Endothelial cell of umbilical vein (primary cell): ENCODE measurements around the gene MARK3. TPM values are rescaled to one million over a fixed set of nuclear protein-coding genes. Genes with fewer than 3 reads are reported as not detected.
A peak's percentile ranks its signal among the peaks of the same experiment; 100 is the strongest.

Source experiments
- BruUV-seq: library from RNA; stranded (reverse); fragments of 400-500 nt; replicated peaks from 2 replicates; lab custom pipeline; 2021; lab: Mats Ljungman, UMichigan
- CTCF ChIA-PET: fragments of 300-600, 350-600 bp; sonication (Branson Sonifier 250); formaldehyde crosslinking; loops from one replicate; lab custom pipeline; 2021; ENCODE audit warnings: antibody characterized with exemption, inconsistent platforms; lab: Charles Lee
- POLR2A ChIA-PET: fragments of 300-600, 350-600 bp; sonication (Branson Sonifier 250); formaldehyde crosslinking; loops from one replicate; lab custom pipeline; 2021; ENCODE audit warnings: antibody characterized with exemption, inconsistent platforms; lab: Charles Lee
- DNase-seq: peaks from one replicate; pipeline ENCODE4 v3.0.0-alpha.2; 2011; ENCODE audit warnings: low read depth, low spot score
- FAIRE-seq: peaks from 2 replicates; lab custom pipeline; 2011; peaks lifted over from hg19 to GRCh38; lab: Jason Lieb, UNC
- H2AFZ ChIP-seq: 2 replicates; pipeline ENCODE4 v1.6.0; 2012; ENCODE audit warnings: low read depth, low read length, control low read depth, inconsistent platforms
- H3K27ac ChIP-seq: 2 replicates; pipeline ENCODE4 v1.5.1; 2011; ENCODE audit warnings: low read depth, mild to moderate bottlenecking, control low read depth, low read length, moderate library complexity; ENCODE audit not compliant: insufficient read depth
- H3K27me3 ChIP-seq, 2 experiments: 2 replicates each; pipeline versions ENCODE4 v1.6.0 to v1.6.1; 2011; ENCODE audit warnings: low read length in 2 of 2, mixed read lengths in 1 of 2; ENCODE audit not compliant: control insufficient read depth in 2 of 2, insufficient read depth in 2 of 2
- H3K36me3 ChIP-seq, 2 experiments: 2 replicates in 1 of 2; 3 replicates in 1 of 2; pipeline ENCODE4 v1.5.1; 2011; ENCODE audit warnings: low read length in 2 of 2, mild to moderate bottlenecking in 1 of 2, moderate library complexity in 1 of 2; ENCODE audit not compliant: control insufficient read depth in 2 of 2, insufficient read depth in 2 of 2; ENCODE audit errors: extremely low read depth in 1 of 2
- H3K4me1 ChIP-seq: 3 replicates; pipeline ENCODE4 v1.5.1; 2011; ENCODE audit warnings: mild to moderate bottlenecking, low read length; ENCODE audit not compliant: control insufficient read depth, insufficient read depth; ENCODE audit errors: extremely low read depth
- H3K4me2 ChIP-seq: 2 replicates; pipeline ENCODE4 v1.6.1; 2011; ENCODE audit warnings: low read length, control low read depth, mixed read lengths; ENCODE audit not compliant: insufficient read depth
- H3K4me3 ChIP-seq, 3 experiments: fragments of 200-600 bp in 1 of 3; sonication (generic), shearing (Covaris generic) in 1 of 3; replicated peaks in 1 of 3; 2 replicates each; pipeline ENCODE4 v1.5.1; 2011 to 2016; ENCODE audit warnings: control low read depth in 3 of 3, low read length in 3 of 3, mild to moderate bottlenecking in 2 of 3, inconsistent platforms in 1 of 3, low read depth in 1 of 3, moderate library complexity in 1 of 3; ENCODE audit not compliant: insufficient read depth in 1 of 3
- H3K79me2 ChIP-seq: 2 replicates; pipeline ENCODE4 v1.6.0; 2012; ENCODE audit warnings: low read length, inconsistent platforms; ENCODE audit not compliant: control insufficient read depth, insufficient read depth
- H3K9ac ChIP-seq: replicated peaks from 2 replicates; pipeline ENCODE3; 2011; ENCODE audit warnings: low read length, control low read depth; ENCODE audit not compliant: insufficient read depth; ENCODE audit errors: extremely low read depth
- H3K9me1 ChIP-seq: replicated peaks from 3 replicates; pipeline ENCODE4 v1.6.0; 2011; ENCODE audit warnings: mild to moderate bottlenecking, low read length; ENCODE audit not compliant: control insufficient read depth, insufficient read depth; ENCODE audit errors: extremely low read depth
- H3K9me3 ChIP-seq: replicated peaks from 2 replicates; pipeline ENCODE4 v1.5.1; 2012; ENCODE audit warnings: low read length, inconsistent platforms; ENCODE audit not compliant: control insufficient read depth, insufficient read depth
- H4K20me1 ChIP-seq: replicated peaks from 2 replicates; pipeline ENCODE3; 2011; ENCODE audit warnings: mild to moderate bottlenecking, low read length; ENCODE audit not compliant: control insufficient read depth, insufficient read depth; ENCODE audit errors: extremely low read depth
- CTCF ChIP-seq, 2 donors: IDR thresholded peaks; 1 replicate in 1 of 2; 2 replicates in 1 of 2; pipeline ENCODE4 v1.5.1; 2011; ENCODE audit warnings: low read length in 2 of 2, mild to moderate bottlenecking in 2 of 2, moderate library complexity in 2 of 2, control low read depth in 1 of 2, inconsistent platforms in 1 of 2, low read depth in 1 of 2; ENCODE audit not compliant: insufficient read depth in 1 of 2; ENCODE audit errors: extremely low read depth in 1 of 2
- FOS ChIP-seq: IDR thresholded peaks from 2 replicates; pipeline ENCODE4 v1.6.1; 2011; ENCODE audit warnings: mild to moderate bottlenecking, low read length, moderate library complexity, borderline replicate concordance; ENCODE audit not compliant: insufficient read depth
- GATA2 ChIP-seq: IDR thresholded peaks from 2 replicates; pipeline ENCODE4 v1.7.0; 2011; ENCODE audit warnings: low read depth, mild to moderate bottlenecking, moderate library complexity, mixed read lengths, low read length; ENCODE audit not compliant: insufficient read length, insufficient read depth
- JUN ChIP-seq: IDR thresholded peaks from 2 replicates; pipeline ENCODE4 v1.6.1; 2011; ENCODE audit warnings: borderline replicate concordance, low read depth; ENCODE audit not compliant: insufficient read length, insufficient read depth
- MAX ChIP-seq: IDR thresholded peaks from 2 replicates; pipeline ENCODE4 v1.6.1; 2011; ENCODE audit not compliant: insufficient read depth, insufficient read length
- MYC ChIP-seq: IDR thresholded peaks from one replicate; pipeline ENCODE4 v1.6.1; 2011; ENCODE audit warnings: mild to moderate bottlenecking, low read depth, low read length
- POLR2A ChIP-seq: IDR thresholded peaks from 2 replicates; pipeline ENCODE4 v1.6.1; 2012; ENCODE audit warnings: low read depth, mild to moderate bottlenecking, control low read depth, low read length
- POLR2AphosphoS5 ChIP-seq: IDR thresholded peaks from 2 replicates; pipeline ENCODE4 v1.6.1; 2012; ENCODE audit warnings: low read depth, mild to moderate bottlenecking, control low read depth, low read length, moderate library complexity; ENCODE audit not compliant: insufficient read depth
- dilution Hi-C: fragments of 300-500 bp; cut with MboI; formaldehyde crosslinking; loops from one replicate; pipeline ENCODE4 v1.15.0; 2019; ENCODE audit warnings: low sequenced_read_pairs; ENCODE audit not compliant: extremely low pct_ligation_motif_present
- intact Hi-C: fragments of 100-400 bp; cut with micrococcal nuclease; formaldehyde crosslinking; loops from one replicate; pipeline ENCODE4 v1.10.0; 2022
- polyA plus RNA-seq, 4 experiments: library from polyadenylated mRNA; depleted of rRNA in 3 of 4; stranded (reverse) in 3 of 4; unstranded in 1 of 4; fragments of >200 nt; gene quantifications; 2 replicates each; pipeline versions ENCODE4 v1.2.1 to v1.2.3, GENCODE V29; 2011 to 2012; ENCODE audit warnings: missing spikeins in 1 of 4
- total RNA-seq: library from RNA; stranded (reverse); gene quantifications from 2 replicates; pipeline ENCODE4 v1.2.3, GENCODE V29; 2021

MARK3 gene
- total and polyA plus RNA-seq, 2 donors (not counting 3 experiments of a cell fraction or from before 2014, with no cell fraction given), result 46.6 to 96.1 TPM

GRCh38 chr14:103518422-103519042 is 133.3 kb downstream of the MARK3 start:
- ChIA-PET POLR2A (interaction anchor here (0.6 kb wide), 1 partner anchor 29 kb away, joined by 3 read pairs; no protein-coding TSS in a partner anchor), CTCF (interaction anchor here (0.7 to 8.0 kb wide), 18 partner anchors 8 to 463 kb away, joined by 3 to 209 read pairs (median 6); partner anchors contain the start of genes BAG5, COA8 and TRMT61A)
- dilution Hi-C loops, result no loop called here
- Histone ChIP-seq H3K27me3 (peaks cover 10 to 25% of the 10 kb centered on the region in 2 experiments), H3K79me2 (no peaks in the 10 kb centered on the region), H3K4me1 (peaks cover 14% of the 10 kb centered on the region), H3K27ac (no peak overlapping the region), H3K9ac (no peak overlapping the region), H3K4me3 (no peak overlapping the region), H3K4me2 (no peak overlapping the region), H2AFZ (no peak overlapping the region), H3K9me1 (no peaks in the 10 kb centered on the region), H3K9me3 (no peaks in the 10 kb centered on the region), H4K20me1 (no peaks in the 10 kb centered on the region), H3K36me3 (no peaks in the 10 kb centered on the region)
- TF ChIP-seq POLR2AphosphoS5 (no peak), MAX (no peak), GATA2 (no peak), POLR2A (no peak), MYC (no peak), FOS (no peak), CTCF (IDR thresholded peaks at IDR 0.05; ENCODE audit: extremely low read depth in 1 of 2, insufficient read depth in 1 of 2, low read depth in 1 of 2, low read length in 2 of 2) (peak; percentile 93 to 95), JUN (no peak)
- DNase-seq (peak; percentile 32), FAIRE-seq (peak; percentile 48)
- intact Hi-C loops, result loop anchor here (1.0 kb wide), 1 partner anchor 28 kb away; no protein-coding TSS in a partner anchor
- BruUV-seq, result no TSS peak
